Endothelial cell of umbilical vein (primary cell): ENCODE data around the gene SMARCD2.
"Not testable (repeated sequence)": the region's sequence is repeated elsewhere in the genome, so short reads cannot be mapped to it uniquely, and the experiment has no call there.

Source experiments
- EZH2 ChIP-seq: IDR thresholded peaks from 2 replicates; pipeline ENCODE4 v1.6.1; 2012; ENCODE audit warnings: borderline replicate concordance, low read depth, mild to moderate bottlenecking, moderate library complexity, low read length, inconsistent platforms; ENCODE audit not compliant: severe bottlenecking
- FOS ChIP-seq: IDR thresholded peaks from 2 replicates; pipeline ENCODE4 v1.6.1; 2011; ENCODE audit warnings: mild to moderate bottlenecking, low read length, moderate library complexity, borderline replicate concordance; ENCODE audit not compliant: insufficient read depth
- JUN ChIP-seq: IDR thresholded peaks from 2 replicates; pipeline ENCODE4 v1.6.1; 2011; ENCODE audit warnings: borderline replicate concordance, low read depth; ENCODE audit not compliant: insufficient read length, insufficient read depth
- POLR2A ChIP-seq: IDR thresholded peaks from 2 replicates; pipeline ENCODE4 v1.6.1; 2012; ENCODE audit warnings: low read depth, mild to moderate bottlenecking, control low read depth, low read length
- POLR2AphosphoS5 ChIP-seq: IDR thresholded peaks from 2 replicates; pipeline ENCODE4 v1.6.1; 2012; ENCODE audit warnings: low read depth, mild to moderate bottlenecking, control low read depth, low read length, moderate library complexity; ENCODE audit not compliant: insufficient read depth
- TF ChIP-seq, protein P1 (sequence below), 2 donors: IDR thresholded peaks; 1 replicate in 1 of 2; 2 replicates in 1 of 2; pipeline ENCODE4 v1.5.1; 2011; ENCODE audit warnings: low read length in 2 of 2, mild to moderate bottlenecking in 2 of 2, moderate library complexity in 2 of 2, control low read depth in 1 of 2, inconsistent platforms in 1 of 2, low read depth in 1 of 2; ENCODE audit not compliant: insufficient read depth in 1 of 2; ENCODE audit errors: extremely low read depth in 1 of 2
- TF ChIP-seq, protein P2 (sequence below): IDR thresholded peaks from 2 replicates; pipeline ENCODE4 v1.6.1; 2011; ENCODE audit not compliant: insufficient read depth, insufficient read length

DNA sequence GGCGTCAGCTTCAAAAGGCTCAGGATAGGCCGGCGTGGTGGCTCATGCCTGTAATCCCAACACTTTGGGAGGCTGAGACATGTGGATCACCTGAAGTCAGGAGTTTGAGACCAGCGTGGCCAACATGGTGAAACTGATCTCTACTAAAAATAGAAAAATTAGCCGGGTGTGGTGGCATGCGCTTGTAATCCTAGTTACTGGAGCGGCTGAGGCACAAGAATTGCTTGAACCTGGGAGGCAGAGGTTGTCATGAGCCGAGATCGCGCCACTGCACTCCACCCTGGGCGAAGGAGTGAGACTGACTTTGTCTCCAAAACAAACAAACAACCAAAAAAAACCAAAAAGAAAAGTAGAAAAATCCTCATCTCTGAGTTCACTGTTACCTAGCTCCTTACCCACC, 42.6 kb upstream of the SMARCD2 start:
- TF ChIP-seq, protein P1, sequence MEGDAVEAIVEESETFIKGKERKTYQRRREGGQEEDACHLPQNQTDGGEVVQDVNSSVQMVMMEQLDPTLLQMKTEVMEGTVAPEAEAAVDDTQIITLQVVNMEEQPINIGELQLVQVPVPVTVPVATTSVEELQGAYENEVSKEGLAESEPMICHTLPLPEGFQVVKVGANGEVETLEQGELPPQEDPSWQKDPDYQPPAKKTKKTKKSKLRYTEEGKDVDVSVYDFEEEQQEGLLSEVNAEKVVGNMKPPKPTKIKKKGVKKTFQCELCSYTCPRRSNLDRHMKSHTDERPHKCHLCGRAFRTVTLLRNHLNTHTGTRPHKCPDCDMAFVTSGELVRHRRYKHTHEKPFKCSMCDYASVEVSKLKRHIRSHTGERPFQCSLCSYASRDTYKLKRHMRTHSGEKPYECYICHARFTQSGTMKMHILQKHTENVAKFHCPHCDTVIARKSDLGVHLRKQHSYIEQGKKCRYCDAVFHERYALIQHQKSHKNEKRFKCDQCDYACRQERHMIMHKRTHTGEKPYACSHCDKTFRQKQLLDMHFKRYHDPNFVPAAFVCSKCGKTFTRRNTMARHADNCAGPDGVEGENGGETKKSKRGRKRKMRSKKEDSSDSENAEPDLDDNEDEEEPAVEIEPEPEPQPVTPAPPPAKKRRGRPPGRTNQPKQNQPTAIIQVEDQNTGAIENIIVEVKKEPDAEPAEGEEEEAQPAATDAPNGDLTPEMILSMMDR (IDR thresholded peaks at IDR 0.05; ENCODE audit: extremely low read depth in 1 of 2, insufficient read depth in 1 of 2, low read depth in 1 of 2, low read length in 2 of 2), result not testable (repeated sequence)
- not testable (repeated sequence) for TF ChIP-seq POLR2A, EZH2, FOS, JUN, POLR2AphosphoS5
- TF ChIP-seq, protein P2, sequence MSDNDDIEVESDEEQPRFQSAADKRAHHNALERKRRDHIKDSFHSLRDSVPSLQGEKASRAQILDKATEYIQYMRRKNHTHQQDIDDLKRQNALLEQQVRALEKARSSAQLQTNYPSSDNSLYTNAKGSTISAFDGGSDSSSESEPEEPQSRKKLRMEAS, result not testable (repeated sequence)
